Heart left ventricle (tissue), 16 donors: ENCODE data around the gene CCDC117. TPM values are rescaled to one million over a fixed set of nuclear protein-coding genes. Genes with fewer than 3 reads are reported as not detected.

Source experiments
- ATAC-seq, 4 donors: fragments of 200-7000 bp; cut with Tn5 transposase; one replicate each; pipeline ENCODE4 v1.9.1; 2020 to 2022; ENCODE audit warnings: moderate library complexity in 4 of 4, mild to moderate bottlenecking in 3 of 4, moderate number of reproducible peaks in 1 of 4
- DNase-seq, 5 donors: peaks; one replicate each; pipeline ENCODE4 v3.0.0-alpha.2; 2020
- H3K27ac ChIP-seq, 12 donors: fragments of 200-600 bp; sonication (generic) in 4 of 12; one replicate each; pipeline versions ENCODE4 v1.5.0 to v1.8.0; 2016 to 2022; ENCODE audit warnings: mild to moderate bottlenecking in 2 of 12
- H3K27me3 ChIP-seq, 9 donors: fragments of 200-600 bp; sonication (generic) in 2 of 9; one replicate each; pipeline versions ENCODE4 v1.5.1 to v1.8.0; 2016 to 2022; ENCODE audit warnings: mild to moderate bottlenecking in 3 of 9
- H3K36me3 ChIP-seq, 9 donors: fragments of 200-600 bp; sonication (generic) in 2 of 9; one replicate each; pipeline versions ENCODE4 v1.5.0 to v1.8.0; 2018 to 2022; ENCODE audit warnings: mild to moderate bottlenecking in 2 of 9
- H3K4me1 ChIP-seq, 12 donors: fragments of 200-600 bp; sonication (generic) in 4 of 12; one replicate each; pipeline versions ENCODE4 v1.5.0 to v1.8.0; 2016 to 2022; ENCODE audit warnings: mild to moderate bottlenecking in 3 of 12
- H3K4me3 ChIP-seq, 12 donors: fragments of 200-600 bp; sonication (generic) in 4 of 12; one replicate each; pipeline versions ENCODE4 v1.5.0 to v1.8.0; 2017 to 2022; ENCODE audit warnings: mild to moderate bottlenecking in 9 of 12, moderate library complexity in 4 of 12
- H3K9me3 ChIP-seq, 12 donors: fragments of 200-600 bp; sonication (generic) in 4 of 12; one replicate each; pipeline versions ENCODE4 v1.5.0 to v1.8.0; 2016 to 2022; ENCODE audit warnings: mild to moderate bottlenecking in 1 of 12
- CTCF ChIP-seq, 12 donors: fragments of 200-600 bp; sonication (generic) in 4 of 12; IDR thresholded peaks; one replicate each; pipeline versions ENCODE4 v1.5.0 to v1.8.0; 2018 to 2022; ENCODE audit warnings: antibody characterized with exemption in 12 of 12, mild to moderate bottlenecking in 5 of 12
- POLR2A ChIP-seq, 2 donors: fragments of 450-650 bp; IDR thresholded peaks; one replicate each; pipeline ENCODE4 v1.6.1; 2017; ENCODE audit warnings: antibody characterized with exemption in 2 of 2, mild to moderate bottlenecking in 2 of 2, moderate library complexity in 2 of 2
- WGBS, 4 donors: extraction: QIAGEN DNeasy Blood & Tissue Kit in 2 of 4; methylation state at CpG; one replicate each; pipeline versions ENCODE4 v1.1.5 to v1.1.7; 2013 to 2018; 5-methylcytosine and 5-hydroxymethylcytosine counted together
- intact Hi-C, 10 donors: fragments of 100-400 bp; cut with DNase I; formaldehyde crosslinking; loops; one replicate each; pipeline versions ENCODE4 v1.11.1 to v1.14.2; 2022
- polyA plus RNA-seq, 2 donors: library from polyadenylated mRNA; stranded (reverse); fragments of 200-250 nt; gene quantifications; one replicate each; pipeline ENCODE4 v1.2.3, GENCODE V29; 2013
- total RNA-seq, 9 donors: library from RNA; depleted of rRNA in 2 of 9; stranded (reverse); fragments of >200 nt in 2 of 9; fragmentation: NEBNext Ultra II Directional in 3 of 9; extraction: Animal tissue kit (Norgen Biotek cat#: 25700) in 3 of 9; gene quantifications; one replicate each; pipeline versions ENCODE4 v1.1.0 to v1.2.4, GENCODE V29; 2016 to 2023
- donor health status: ischemic (EF 13 %, LVEDD 7.1; RV severe dilation, severe dysfunction).
- donor health status: healthy with polysubstance abuse.
- donor health status: DM: no; HTN: yes; CAD: no.
- donor health status: DM: no; HTN: no; CAD: no.
- donor health status: ischemic (EF 25% LVEDD 6.9; RV normal size, moderate dysfunction).
- donor health status: ischemic (EF 25% LVEDD 5.7; RV mildly dilated, moderate dysfunction).
- donor health status: healthy.
- donor health status: DM: yes; HTN: yes; CAD: no.
- donor health status: ischemic (EF 35%, LVEDD 5.7; RV mildly dilated, moderate dysfunction).
- donor health status: nonischemic (EF 11% LVEDD 7.7; RV severe dilation, severe dysfunction).
- donor health status: DM: yes; HTN: yes; CAD: no.
- donor health status: PGD.
- donor health status: ischemic (EF 29% LVEDD 5.4; RV normal size, mild dysfunction).
- donor health status: nonischemic (EF 23%, LVEDD 6.1; RV moderate dilation, normal function).

CCDC117 gene
- total and polyA plus RNA-seq, 11 donors, result 6.9 to 16.6 (median 13.3) TPM

GRCh38 chr22:28817064-28817463 lies 44.6 kb downstream of the CCDC117 start:
- H3K9me3 ChIP-seq, result no peaks in the 10 kb centered on the region
- H3K4me3 ChIP-seq, result no peak overlapping the region
- no peaks in the 10 kb centered on the region for H3K27me3 ChIP-seq
- TF ChIP-seq CTCF (IDR thresholded peaks at IDR 0.05) (no peak), POLR2A (IDR thresholded peaks at IDR 0.05) (no peak)
- H3K4me1 ChIP-seq, result peaks cover 0 to 57% (median 17%) of the 10 kb centered on the region in 12 donors
- ATAC-seq (no peak), DNase-seq (no peak)
- no peak overlapping the region for H3K27ac ChIP-seq
- intact Hi-C loops, result no loop called here
- H3K36me3 ChIP-seq, result peaks cover 0 to 11% (median under 1%) of the 10 kb centered on the region in 9 donors
- WGBS, 4 donors, result 71 to 99% (median 96%) methylated on average over 2 of the region's 2 CpGs

DNA sequence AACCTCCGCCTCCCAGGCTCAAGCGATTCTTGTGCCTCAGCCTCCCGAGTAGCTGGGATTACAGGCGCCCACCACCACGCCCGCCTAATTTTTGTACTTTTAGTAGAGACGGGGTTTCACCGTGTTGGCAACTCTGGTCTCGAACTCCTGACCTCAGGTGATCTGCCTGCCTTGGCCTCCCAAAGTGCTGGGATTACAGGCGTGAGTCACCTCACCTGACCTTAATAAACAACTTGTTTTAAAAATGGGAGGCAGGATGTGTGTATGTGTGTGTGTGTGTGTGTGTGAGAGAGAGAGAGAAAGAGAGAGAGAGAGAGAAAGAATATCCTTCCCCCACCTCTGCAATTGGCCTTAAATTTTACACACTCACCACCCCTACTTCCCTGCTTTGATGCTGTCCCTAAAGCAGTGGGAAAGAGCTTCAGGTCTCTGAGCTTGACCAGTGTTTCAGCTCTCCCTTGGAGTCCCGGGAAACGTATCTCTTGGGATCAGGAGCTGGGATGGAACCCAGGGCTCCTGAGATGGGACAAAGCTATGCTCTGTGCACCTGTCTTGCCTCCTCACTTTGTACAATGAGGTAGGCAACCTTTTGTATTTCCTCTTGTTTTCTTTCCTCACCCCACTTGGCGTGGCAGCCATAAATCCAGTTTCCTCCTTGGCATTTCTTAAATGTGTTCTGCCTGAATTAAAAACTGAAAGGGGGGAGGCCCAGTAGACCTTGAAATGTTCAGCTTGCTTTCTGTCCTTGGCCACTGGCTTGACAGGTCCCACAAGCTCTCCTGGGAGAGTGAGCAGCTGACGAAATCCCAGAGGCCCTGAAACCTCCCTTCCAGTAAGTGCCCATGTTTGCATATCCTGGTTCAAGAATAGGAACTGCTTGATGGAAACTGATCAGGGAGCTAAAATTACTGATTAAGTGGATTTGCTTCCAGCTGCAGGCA lies 45.7 kb downstream of the CCDC117 start:
- DNase-seq (peak in 3 of 5 donors; percentile 29 to 55 (median 50)), ATAC-seq (peak in 3 of 4 donors; percentile 81 to 85 (median 84))
- Histone ChIP-seq H3K27me3 (no peaks in the 10 kb centered on the region), H3K4me3 (no peak overlapping the region), H3K9me3 (no peaks in the 10 kb centered on the region), H3K4me1 (peaks cover 0 to 46% (median 12%) of the 10 kb centered on the region in 12 donors), H3K36me3 (peaks cover 0 to 17% (median 9%) of the 10 kb centered on the region in 9 donors), H3K27ac (peak overlapping the region in 10 of 12 donors; percentile 16 to 80 (median 38))
- intact Hi-C loops, result no loop called here
- no peak for TF ChIP-seq CTCF (IDR thresholded peaks at IDR 0.05)
- TF ChIP-seq POLR2A (IDR thresholded peaks at IDR 0.05), result no peak
- 83 to 88% (median 86%) methylated on average over 14 of the region's 14 CpGs for WGBS, 4 donors

DNA sequence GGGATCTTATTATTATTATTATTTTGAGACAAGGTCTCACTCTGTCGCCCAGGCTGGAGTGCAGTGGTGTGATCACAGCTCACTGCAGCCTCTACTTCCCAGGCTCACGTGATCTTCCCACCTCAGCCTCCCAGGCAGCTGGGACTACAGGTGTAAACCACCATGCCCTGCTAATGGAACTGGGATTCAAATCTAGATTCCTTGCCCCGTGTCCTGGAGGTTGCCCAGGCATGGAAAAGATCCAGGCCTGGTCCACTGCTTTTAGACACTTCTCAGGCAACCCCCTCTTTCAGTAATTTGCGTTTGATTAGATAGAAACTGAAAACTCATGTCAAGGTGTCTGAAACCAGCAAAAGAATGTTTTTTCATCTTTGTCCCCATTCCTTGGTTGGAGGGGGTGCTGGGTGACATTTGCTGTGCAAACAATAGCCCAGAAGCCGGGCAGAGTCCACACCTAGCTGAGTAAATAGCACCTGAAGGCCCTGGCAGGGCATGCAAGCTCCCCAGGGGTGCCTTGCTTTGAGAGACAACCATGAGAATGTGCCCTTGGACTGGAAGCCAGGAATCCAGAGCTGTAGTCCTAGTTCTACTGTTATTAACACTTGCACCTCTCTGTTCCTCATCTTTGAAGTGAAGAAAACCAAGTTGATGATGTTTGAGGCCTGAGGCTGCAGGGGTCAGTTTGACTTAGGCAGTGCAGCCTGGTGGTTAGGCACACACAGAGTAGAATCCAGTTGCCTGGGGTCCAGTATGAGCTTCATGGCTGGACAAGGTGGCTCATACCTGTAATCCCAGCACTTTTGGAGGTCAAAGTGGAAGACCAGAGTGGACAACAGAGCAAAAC lies 47.0 kb downstream of the CCDC117 start:
- H3K27ac ChIP-seq, result peak overlapping the region in 6 of 12 donors; percentile 24 to 80 (median 42)
- TF ChIP-seq CTCF (IDR thresholded peaks at IDR 0.05) (no peak), POLR2A (IDR thresholded peaks at IDR 0.05) (no peak)
- WGBS, 4 donors, result 69 to 95% (median 72%) methylated on average over 5 of the region's 5 CpGs
- H3K9me3 ChIP-seq, result no peaks in the 10 kb centered on the region
- intact Hi-C loops, result loop anchor here in 1 of 10 donors (10.0 kb wide), 1 partner anchor 785 kb away; no protein-coding TSS in a partner anchor
- H3K36me3 ChIP-seq, result peaks cover 0 to 21% (median 9%) of the 10 kb centered on the region in 9 donors
- H3K27me3 ChIP-seq, result no peaks in the 10 kb centered on the region
- ATAC-seq (peak in 1 of 4 donors; percentile 11), DNase-seq (no peak)
- no peak overlapping the region for H3K4me3 ChIP-seq
- H3K4me1 ChIP-seq, result peaks cover 0 to 33% (median 11%) of the 10 kb centered on the region in 12 donors
